CD14-positive monocyte (primary cell): Measurements from ENCODE around the gene UGT1A1. TPM values are rescaled to one million over a fixed set of nuclear protein-coding genes. Genes with fewer than 3 reads are reported as not detected.

Experiments
- DNase-seq, 3 donors: peaks; one replicate each; pipeline ENCODE4 v3.0.0-alpha.2; 2011 to 2022
- H2AFZ ChIP-seq: 2 replicates; pipeline ENCODE4 v1.6.0; 2012; ENCODE audit warnings: mild to moderate bottlenecking, low read depth, low read length, inconsistent platforms; ENCODE audit not compliant: insufficient read depth, poor library complexity, severe bottlenecking
- H3K27ac ChIP-seq, 2 donors: 1 replicate in 1 of 2; 2 replicates in 1 of 2; pipeline ENCODE4 v1.5.1; 2012 to 2013; ENCODE audit warnings: low read length in 2 of 2, control low read depth in 1 of 2, inconsistent platforms in 1 of 2, low read depth in 1 of 2, mild to moderate bottlenecking in 1 of 2
- H3K27me3 ChIP-seq, 2 donors: one replicate each; pipeline versions ENCODE4 v1.6.0 to v1.6.1; 2011 to 2013; ENCODE audit warnings: low read length in 2 of 2; ENCODE audit not compliant: control insufficient read depth in 2 of 2, insufficient read depth in 2 of 2
- H3K36me3 ChIP-seq, 2 donors: replicated peaks in 1 of 2; 1 replicate in 1 of 2; 2 replicates in 1 of 2; pipeline versions ENCODE4 v1.5.1 to v1.6.1; 2012 to 2013; ENCODE audit warnings: low read length in 2 of 2, control low read depth in 1 of 2, inconsistent platforms in 1 of 2, mild to moderate bottlenecking in 1 of 2; ENCODE audit not compliant: insufficient read depth in 2 of 2, control insufficient read depth in 1 of 2
- H3K4me1 ChIP-seq, 2 donors: 1 replicate in 1 of 2; 2 replicates in 1 of 2; pipeline versions ENCODE4 v1.5.1 to v1.6.1; 2012 to 2013; ENCODE audit warnings: low read length in 2 of 2, control low read depth in 1 of 2, inconsistent platforms in 1 of 2, mild to moderate bottlenecking in 1 of 2, moderate library complexity in 1 of 2; ENCODE audit not compliant: insufficient read depth in 2 of 2, control insufficient read depth in 1 of 2
- H3K4me2 ChIP-seq: replicated peaks from 2 replicates; pipeline ENCODE3; 2012; ENCODE audit warnings: low read length, moderate library complexity, mild to moderate bottlenecking; ENCODE audit not compliant: poor library complexity, severe bottlenecking; ENCODE audit errors: extremely low read depth
- H3K4me3 ChIP-seq, 3 experiments: fragments of 200-600 bp in 1 of 3; sonication (generic) in 1 of 3; replicated peaks in 1 of 3; 1 replicate in 2 of 3; 2 replicates in 1 of 3; pipeline ENCODE4 v1.5.1; 2011 to 2013; ENCODE audit warnings: low read length in 3 of 3, mild to moderate bottlenecking in 3 of 3, control low read depth in 2 of 3, low read depth in 2 of 3, inconsistent platforms in 1 of 3, moderate library complexity in 1 of 3
- H3K79me2 ChIP-seq: 2 replicates; pipeline ENCODE4 v1.6.0; 2012; ENCODE audit warnings: mild to moderate bottlenecking, control low read depth, inconsistent platforms, low read length, moderate library complexity; ENCODE audit not compliant: insufficient read depth
- H3K9ac ChIP-seq: 2 replicates; pipeline ENCODE4 v1.6.0; 2017; ENCODE audit warnings: low read length, mild to moderate bottlenecking; ENCODE audit not compliant: insufficient read depth, poor library complexity, severe bottlenecking
- H3K9me3 ChIP-seq, 2 donors: replicated peaks in 1 of 2; 1 replicate in 1 of 2; 2 replicates in 1 of 2; pipeline versions ENCODE4 v1.5.1 to v1.6.1; 2012 to 2013; ENCODE audit warnings: low read length in 2 of 2, control low read depth in 1 of 2; ENCODE audit not compliant: control insufficient read depth in 1 of 2, insufficient read depth in 1 of 2
- H4K20me1 ChIP-seq: 2 replicates; pipeline ENCODE4 v1.6.0; 2012; ENCODE audit warnings: mild to moderate bottlenecking, low read length, control low read depth, moderate library complexity; ENCODE audit not compliant: insufficient read depth
- H3K27ac Mint-ChIP-seq, 7 donors: one replicate each; pipeline ENCODE4 v1.8.0; 2020; ENCODE audit warnings: mild to moderate bottlenecking in 7 of 7, mixed read lengths in 7 of 7, moderate library complexity in 6 of 7, inconsistent platforms in 2 of 7
- H3K27me3 Mint-ChIP-seq, 3 donors: one replicate each; pipeline ENCODE4 v1.8.0; 2021 to 2022; ENCODE audit warnings: low read depth in 3 of 3, mild to moderate bottlenecking in 3 of 3, mixed read lengths in 3 of 3, moderate library complexity in 3 of 3, inconsistent platforms in 1 of 3
- H3K36me3 Mint-ChIP-seq, 2 donors: one replicate each; pipeline ENCODE4 v1.8.0; 2020; ENCODE audit warnings: mixed read lengths in 2 of 2, inconsistent platforms in 1 of 2, mild to moderate bottlenecking in 1 of 2
- H3K4me1 Mint-ChIP-seq: one replicate; pipeline ENCODE4 v1.8.0; 2020; ENCODE audit warnings: mild to moderate bottlenecking, mixed read lengths
- H3K4me3 Mint-ChIP-seq, 2 donors: one replicate each; pipeline ENCODE4 v1.8.0; 2020; ENCODE audit warnings: mild to moderate bottlenecking in 2 of 2, mixed read lengths in 2 of 2, moderate library complexity in 1 of 2
- H3K9me3 Mint-ChIP-seq, 7 donors: one replicate each; pipeline ENCODE4 v1.8.0; 2020 to 2022; ENCODE audit warnings: mixed read lengths in 7 of 7, mild to moderate bottlenecking in 6 of 7, moderate library complexity in 6 of 7, inconsistent platforms in 2 of 7
- CTCF ChIP-seq: fragments of 200-600 bp; IDR thresholded peaks from one replicate; pipeline ENCODE4 v1.8.0; 2022; ENCODE audit warnings: antibody characterized with exemption, mild to moderate bottlenecking
- WGBS: methylation state at CpG from one replicate; pipeline ENCODE4 v1.1.5; 2013; ENCODE audit warnings: missing lambda C conversion rate; ENCODE audit not compliant: insufficient coverage; 5-methylcytosine and 5-hydroxymethylcytosine counted together
- intact Hi-C, 2 donors: fragments of 100-400 bp; cut with micrococcal nuclease; formaldehyde crosslinking; loops; one replicate each; pipeline versions ENCODE4 v1.15.0 to v1.15.1; 2023
- polyA minus RNA-seq: library from RNA; depleted of rRNA, polyadenylated mRNA; stranded (reverse); fragments of >200 nt; gene quantifications from 2 replicates; pipeline ENCODE4 v1.2.3, GENCODE V29; 2012
- polyA plus RNA-seq, 3 donors: library from polyadenylated mRNA; depleted of rRNA in 1 of 3; unstranded in 2 of 3; stranded (reverse) in 1 of 3; fragments of 300-500 nt in 2 of 3; fragments of >200 nt in 1 of 3; fragmentation: Illumina TruSeq in 2 of 3; gene quantifications; 1 replicate in 2 of 3; 2 replicates in 1 of 3; pipeline ENCODE4 v1.2.3, GENCODE V29; 2012 to 2021
- total RNA-seq, 12 experiments: library from RNA in 1 of 12; stranded (reverse) in 1 of 12; fragments of 120-200 nt in 1 of 12; gene quantifications; one replicate each; pipeline ENCODE4 v1.2.4 and lab custom pipeline; 2013 to 2026; ENCODE audit warnings: mixed read lengths in 6 of 12, inconsistent platforms in 1 of 12

Gene UGT1A1
- total RNA-seq (2013), result not detected
- polyA plus RNA-seq (not detected), polyA minus RNA-seq (0.14 TPM in 1 of 2 replicates, not detected in the other), total RNA-seq (lab: John Stamatoyannopoulos, UW) (0 to 0.90 (median 0) reads per million in 11 experiments)

GRCh38 chr2:233760043-233760442, at the start of gene UGT1A1:
UGT1A1 (plus strand) TSS chr2:233760270; CDS start chr2:233760288, 18 bp downstream.
- WGBS, result 83% methylated on average over 3 of the region's 6 CpGs
- Mint-ChIP-seq H3K36me3 (no peaks in the 10 kb centered on the region), H3K27me3 (peaks cover 0 to 2% (median 2%) of the 10 kb centered on the region in 3 donors), H3K4me3 (no peak within 1 kb of the TSS), H3K27ac (no peak within 1 kb of the TSS), H3K9me3 (peaks cover 0 to 7% (median 1%) of the 10 kb centered on the region in 7 donors), H3K4me1 (no peaks in the 10 kb centered on the region)
- intact Hi-C loops, result no loop called here
- Histone ChIP-seq H2AFZ (no peak within 1 kb of the TSS), H3K9ac (no peak within 1 kb of the TSS), H3K79me2 (no peaks in the 10 kb centered on the region), H4K20me1 (no peaks in the 10 kb centered on the region), H3K4me1 (no peaks in the 10 kb centered on the region), H3K9me3 (peaks cover 0 to 2% of the 10 kb centered on the region in 2 donors), H3K36me3 (no peaks in the 10 kb centered on the region), H3K4me3 (no peak within 1 kb of the TSS), H3K4me2 (no peak within 1 kb of the TSS), H3K27ac (no peak within 1 kb of the TSS), H3K27me3 (no peaks in the 10 kb centered on the region)
- DNase-seq, result no peak
- no peak for TF ChIP-seq CTCF

GRCh38 chr2:233711312-233712008, 48.6 kb upstream of the UGT1A1 start:
- H3K36me3 Mint-ChIP-seq, result no peaks in the 10 kb centered on the region
- intact Hi-C loops, result no loop called here
- peaks cover 0 to 2% (median 0%) of the 10 kb centered on the region in 7 donors for H3K9me3 Mint-ChIP-seq
- no peaks in the 10 kb centered on the region for H4K20me1 ChIP-seq
- peak; percentile 91 for TF ChIP-seq CTCF
- H3K4me3 Mint-ChIP-seq, result no peak overlapping the region
- no peaks in the 10 kb centered on the region for H3K79me2 ChIP-seq
- DNase-seq, result peak; percentile 8 to 34 (median 13)
- no peak overlapping the region for H3K27ac ChIP-seq
- no peak overlapping the region for H3K4me3 ChIP-seq
- WGBS, result 66% methylated on average over 6 of the region's 11 CpGs
- no peak overlapping the region for H3K27ac Mint-ChIP-seq
- no peaks in the 10 kb centered on the region for H3K4me1 Mint-ChIP-seq
- no peak overlapping the region for H3K9ac ChIP-seq
- H3K27me3 Mint-ChIP-seq, result peaks cover 4 to 7% (median 6%) of the 10 kb centered on the region in 3 donors
- H3K27me3 ChIP-seq, result no peaks in the 10 kb centered on the region
- H3K4me1 ChIP-seq, result no peaks in the 10 kb centered on the region
- H3K9me3 ChIP-seq, result no peaks in the 10 kb centered on the region
- H3K36me3 ChIP-seq, result no peaks in the 10 kb centered on the region
- no peak overlapping the region for H2AFZ ChIP-seq
- H3K4me2 ChIP-seq, result no peak overlapping the region
